Activated naive CD8-positive, alpha-beta T cell treated with anti-CD3 and anti-CD28 coated beads, Interleukin-2, amount 50 U/mL, for 24 hours (primary cell): ENCODE data around the gene KIF2A.

Experiments used
- ATAC-seq: fragments of 150-1000 bp; cut with Tn5 transposase; one replicate; pipeline ENCODE4 v1.10.0; 2021
- DNase-seq: peaks from one replicate; pipeline ENCODE4 v3.0.0; 2021
- H3K27ac Mint-ChIP-seq: one replicate; pipeline ENCODE4 v1.8.0; 2021; ENCODE audit warnings: mild to moderate bottlenecking, mixed read lengths
- H3K27me3 Mint-ChIP-seq: one replicate; pipeline ENCODE4 v1.8.0; 2021; ENCODE audit warnings: mixed read lengths
- H3K36me3 Mint-ChIP-seq: one replicate; pipeline ENCODE4 v1.8.0; 2021; ENCODE audit warnings: low read depth, mixed read lengths
- H3K4me1 Mint-ChIP-seq: one replicate; pipeline ENCODE4 v1.8.0; 2021; ENCODE audit warnings: mixed read lengths
- H3K4me3 Mint-ChIP-seq: one replicate; pipeline ENCODE4 v1.8.0; 2021; ENCODE audit warnings: mild to moderate bottlenecking, moderate library complexity, mixed read lengths
- H3K9me3 Mint-ChIP-seq: one replicate; pipeline ENCODE4 v1.8.0; 2021; ENCODE audit warnings: mixed read lengths

The KIF2A gene

GRCh38 chr5:62327138-62328053, 21.4 kb downstream of the KIF2A start:
- Mint-ChIP-seq H3K4me1 (peaks cover 77% of the 10 kb centered on the region), H3K4me3 (no peak overlapping the region), H3K9me3 (no peaks in the 10 kb centered on the region), H3K27ac (peak overlapping the region; percentile 1), H3K36me3 (peaks cover 32% of the 10 kb centered on the region), H3K27me3 (no peaks in the 10 kb centered on the region)
- ATAC-seq (no peak), DNase-seq (no peak)

- Mint-ChIP-seq H3K27me3 (no peaks in the 10 kb centered on the region), H3K4me3 (no peak overlapping the region), H3K36me3 (peaks cover 35% of the 10 kb centered on the region), H3K27ac (peak overlapping the region; percentile 23), H3K9me3 (no peaks in the 10 kb centered on the region), H3K4me1 (peaks cover 88% of the 10 kb centered on the region)
- DNase-seq, result no peak
- no peak for ATAC-seq
Measured at GRCh38 chr5:62328772-62329491, 22.9 kb downstream of the KIF2A start.

DNA sequence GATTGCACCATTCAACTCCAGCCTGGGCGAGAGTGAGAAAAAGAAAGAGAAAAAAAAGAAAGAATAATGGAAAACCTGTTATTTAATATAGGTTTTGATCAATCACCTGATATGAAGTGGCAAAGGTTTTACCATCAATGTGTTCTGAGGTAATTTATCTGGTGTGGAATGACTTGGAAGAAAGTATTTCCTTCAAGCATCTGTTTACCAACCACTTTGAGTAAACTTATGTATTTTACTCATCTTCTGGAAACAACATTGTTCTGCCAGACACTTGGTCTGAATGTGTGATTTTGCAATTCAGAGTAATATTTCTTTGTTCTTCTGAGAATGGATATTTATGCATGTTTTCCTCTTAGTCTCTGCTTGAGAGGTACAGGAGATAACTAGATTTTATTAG, 24.3 kb downstream of the KIF2A start:
- Mint-ChIP-seq H3K9me3 (no peaks in the 10 kb centered on the region), H3K36me3 (peaks cover 28% of the 10 kb centered on the region), H3K27ac (no peak overlapping the region), H3K4me3 (no peak overlapping the region), H3K4me1 (peaks cover 80% of the 10 kb centered on the region), H3K27me3 (no peaks in the 10 kb centered on the region)
- DNase-seq, result no peak
- no peak for ATAC-seq

DNA sequence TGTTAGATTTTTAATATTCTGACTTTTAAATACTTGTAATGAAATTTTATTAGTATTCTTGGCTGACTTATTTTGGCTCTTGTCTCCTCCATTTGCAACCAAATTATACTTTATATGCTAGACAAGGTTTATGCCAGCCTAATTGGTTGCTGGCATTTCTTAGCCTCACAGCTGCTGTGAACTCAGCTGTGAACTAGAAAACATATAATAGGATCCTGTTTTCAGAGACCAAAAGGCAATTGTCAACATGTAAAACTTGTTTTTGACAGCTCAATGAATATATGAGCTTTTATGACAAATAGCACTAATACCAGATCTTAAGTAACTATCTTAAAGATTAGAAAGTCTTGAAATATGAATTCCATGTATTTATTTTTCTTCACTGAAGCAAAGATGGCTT, 25.9 kb downstream of the KIF2A start:
- no peaks in the 10 kb centered on the region for H3K9me3 Mint-ChIP-seq
- peaks cover 21% of the 10 kb centered on the region for H3K36me3 Mint-ChIP-seq
- no peak overlapping the region for H3K4me3 Mint-ChIP-seq

GRCh38 chr5:62333250-62333794, 27.3 kb downstream of the KIF2A start:
- peaks cover 60% of the 10 kb centered on the region for H3K4me1 Mint-ChIP-seq
- H3K36me3 Mint-ChIP-seq, result peaks cover 24% of the 10 kb centered on the region
- H3K27ac Mint-ChIP-seq, result no peak overlapping the region
- no peak overlapping the region for H3K4me3 Mint-ChIP-seq
- ATAC-seq (no peak), DNase-seq (no peak)
- no peaks in the 10 kb centered on the region for H3K9me3 Mint-ChIP-seq
- H3K27me3 Mint-ChIP-seq, result no peaks in the 10 kb centered on the region

More for the DNA sequence above, 25.9 kb downstream of the KIF2A start:
- Mint-ChIP-seq H3K4me1 (peaks cover 69% of the 10 kb centered on the region), H3K27me3 (no peaks in the 10 kb centered on the region), H3K27ac (no peak overlapping the region)
- ATAC-seq, result no peak
- DNase-seq, result no peak

- ATAC-seq (no peak), DNase-seq (no peak)
- H3K9me3 Mint-ChIP-seq, result no peaks in the 10 kb centered on the region
- H3K27me3 Mint-ChIP-seq, result no peaks in the 10 kb centered on the region
- no peak overlapping the region for H3K4me3 Mint-ChIP-seq
- peak overlapping the region; percentile 59 for H3K27ac Mint-ChIP-seq
- H3K36me3 Mint-ChIP-seq, result peaks cover 27% of the 10 kb centered on the region
- peaks cover 58% of the 10 kb centered on the region for H3K4me1 Mint-ChIP-seq
Measured at GRCh38 chr5:62334082-62334481, 28.1 kb downstream of the KIF2A start.

DNA sequence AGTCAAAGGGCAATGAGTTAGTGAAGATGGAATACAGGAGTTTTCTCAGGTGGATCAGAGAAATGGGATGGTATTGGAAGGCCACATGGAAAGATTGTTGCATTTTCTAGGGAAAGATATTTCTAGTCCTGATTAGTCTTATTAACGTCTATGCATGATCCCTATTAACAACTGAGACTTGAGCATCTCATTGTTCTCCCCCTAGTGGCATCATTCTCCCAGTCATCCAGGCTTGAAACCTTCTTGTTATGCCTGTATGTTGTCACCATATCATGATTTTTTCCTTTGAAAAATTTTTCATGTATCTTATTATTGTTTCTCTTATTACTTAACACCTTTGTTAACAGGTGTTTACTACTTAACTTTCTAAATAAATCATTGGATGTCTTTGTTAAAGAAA, 34.4 kb downstream of the KIF2A start:
- Mint-ChIP-seq H3K36me3 (peaks cover 31% of the 10 kb centered on the region), H3K27ac (no peak overlapping the region), H3K9me3 (no peaks in the 10 kb centered on the region), H3K4me1 (peaks cover 58% of the 10 kb centered on the region), H3K27me3 (no peaks in the 10 kb centered on the region), H3K4me3 (no peak overlapping the region)
- no peak for DNase-seq
- ATAC-seq, result no peak

DNA sequence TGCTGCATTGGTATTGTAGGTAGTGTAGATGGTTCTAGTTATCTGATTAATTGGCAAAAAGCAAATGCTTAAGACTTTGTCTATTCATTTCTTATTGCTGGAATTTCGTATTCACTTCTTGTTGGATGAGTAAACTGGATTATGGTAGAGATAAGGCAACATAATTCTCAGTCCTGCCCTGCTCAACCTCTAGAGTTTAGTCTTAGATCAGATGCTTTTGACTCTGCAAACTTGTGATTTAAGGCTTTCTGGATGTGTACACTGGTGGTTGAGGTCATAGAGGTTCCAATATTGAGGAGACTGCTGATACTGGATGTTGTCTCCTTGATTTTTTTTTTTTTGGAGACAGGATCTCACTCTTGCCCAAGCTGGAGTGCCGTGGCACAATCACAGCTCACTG, 35.0 kb downstream of the KIF2A start:
- ATAC-seq (no peak), DNase-seq (no peak)
- Mint-ChIP-seq H3K36me3 (peaks cover 29% of the 10 kb centered on the region), H3K4me1 (peaks cover 56% of the 10 kb centered on the region), H3K27ac (peak overlapping the region; percentile 77), H3K4me3 (no peak overlapping the region), H3K27me3 (no peaks in the 10 kb centered on the region), H3K9me3 (no peaks in the 10 kb centered on the region)

DNA sequence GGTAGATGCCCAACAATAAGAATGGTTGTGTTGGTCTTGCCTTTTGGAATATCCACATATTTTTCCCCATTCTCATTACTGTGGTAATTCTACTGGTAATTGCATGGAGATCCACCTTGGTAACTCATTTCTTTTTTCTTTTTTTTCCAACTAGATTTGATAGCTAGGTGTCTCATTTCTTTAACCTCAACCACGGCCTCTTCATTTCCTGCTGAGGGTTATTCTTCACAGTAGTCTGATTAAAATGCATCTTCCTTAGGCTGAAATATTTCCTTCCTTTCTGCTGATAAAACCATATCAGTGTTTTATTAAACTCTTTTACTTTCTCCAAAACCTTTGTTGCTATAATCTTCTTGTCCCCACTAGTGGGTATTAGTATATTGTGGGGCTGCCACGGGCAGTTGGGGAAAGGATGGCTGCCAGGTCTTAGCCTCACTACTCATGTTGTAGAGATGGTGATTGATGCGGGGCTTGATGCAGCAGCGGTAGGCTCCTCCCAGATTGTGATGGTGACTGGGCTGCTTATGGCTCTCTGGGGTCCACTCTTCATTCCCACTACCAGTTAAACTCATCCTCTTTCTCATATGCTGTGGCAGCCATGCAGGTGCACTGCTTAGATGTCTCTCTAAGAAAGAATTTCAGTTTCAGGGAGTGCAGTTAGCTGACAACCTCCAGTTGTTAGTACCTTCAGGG, 35.9 kb downstream of the KIF2A start:
- no peak for DNase-seq
- H3K4me1 Mint-ChIP-seq, result peaks cover 56% of the 10 kb centered on the region

GRCh38 chr5:62342476-62342837, 36.5 kb downstream of the KIF2A start:
- no peak for ATAC-seq
- Mint-ChIP-seq H3K9me3 (no peaks in the 10 kb centered on the region), H3K27ac (peak overlapping the region; percentile 77), H3K27me3 (no peaks in the 10 kb centered on the region), H3K4me3 (no peak overlapping the region), H3K4me1 (peaks cover 56% of the 10 kb centered on the region), H3K36me3 (peaks cover 32% of the 10 kb centered on the region)
- no peak for DNase-seq

More for the DNA sequence above, 35.9 kb downstream of the KIF2A start:
- H3K27ac Mint-ChIP-seq, result peak overlapping the region; percentile 77
- H3K4me3 Mint-ChIP-seq, result peak overlapping the region; percentile 53
- H3K9me3 Mint-ChIP-seq, result no peaks in the 10 kb centered on the region
- no peaks in the 10 kb centered on the region for H3K27me3 Mint-ChIP-seq
- H3K36me3 Mint-ChIP-seq, result peaks cover 31% of the 10 kb centered on the region
- ATAC-seq, result peak; percentile 52

- peak overlapping the region; percentile 37 for H3K27ac Mint-ChIP-seq
- DNase-seq (no peak), ATAC-seq (no peak)
- H3K36me3 Mint-ChIP-seq, result peaks cover 34% of the 10 kb centered on the region
- no peaks in the 10 kb centered on the region for H3K9me3 Mint-ChIP-seq
- H3K27me3 Mint-ChIP-seq, result no peaks in the 10 kb centered on the region
- peaks cover 56% of the 10 kb centered on the region for H3K4me1 Mint-ChIP-seq
- no peak overlapping the region for H3K4me3 Mint-ChIP-seq
Measured at GRCh38 chr5:62343428-62343827, 37.4 kb downstream of the KIF2A start.

DNA sequence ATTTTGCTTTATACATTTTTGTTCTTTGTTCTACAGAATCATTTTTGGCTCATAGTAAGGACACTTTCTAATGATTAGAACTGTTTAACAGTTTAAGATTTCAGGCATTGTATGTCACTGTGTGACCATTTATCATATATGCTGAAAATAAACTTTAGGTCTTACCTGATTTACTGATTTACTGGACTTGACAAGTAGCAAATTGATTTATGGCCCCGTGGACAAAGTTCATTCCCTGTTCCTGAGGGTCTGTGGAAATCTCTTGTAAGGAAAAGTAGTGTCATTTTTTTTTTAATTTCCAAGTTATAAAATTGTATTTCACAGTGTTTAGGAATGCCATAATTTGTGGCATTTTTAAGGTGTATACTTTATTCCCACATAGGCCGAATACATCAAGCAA, 40.7 kb downstream of the KIF2A start:
- no peaks in the 10 kb centered on the region for H3K27me3 Mint-ChIP-seq
- H3K36me3 Mint-ChIP-seq, result peaks cover 39% of the 10 kb centered on the region
- H3K27ac Mint-ChIP-seq, result peak overlapping the region; percentile 13
- H3K4me1 Mint-ChIP-seq, result peaks cover 34% of the 10 kb centered on the region
- no peak for DNase-seq
- no peaks in the 10 kb centered on the region for H3K9me3 Mint-ChIP-seq
- H3K4me3 Mint-ChIP-seq, result no peak overlapping the region
- no peak for ATAC-seq

GRCh38 chr5:62347928-62348327, 41.9 kb downstream of the KIF2A start:
- Mint-ChIP-seq H3K4me1 (peaks cover 23% of the 10 kb centered on the region), H3K9me3 (no peaks in the 10 kb centered on the region), H3K4me3 (no peak overlapping the region), H3K27ac (peak overlapping the region; percentile 13), H3K27me3 (no peaks in the 10 kb centered on the region), H3K36me3 (peaks cover 41% of the 10 kb centered on the region)
- no peak for ATAC-seq
- DNase-seq, result no peak

DNA sequence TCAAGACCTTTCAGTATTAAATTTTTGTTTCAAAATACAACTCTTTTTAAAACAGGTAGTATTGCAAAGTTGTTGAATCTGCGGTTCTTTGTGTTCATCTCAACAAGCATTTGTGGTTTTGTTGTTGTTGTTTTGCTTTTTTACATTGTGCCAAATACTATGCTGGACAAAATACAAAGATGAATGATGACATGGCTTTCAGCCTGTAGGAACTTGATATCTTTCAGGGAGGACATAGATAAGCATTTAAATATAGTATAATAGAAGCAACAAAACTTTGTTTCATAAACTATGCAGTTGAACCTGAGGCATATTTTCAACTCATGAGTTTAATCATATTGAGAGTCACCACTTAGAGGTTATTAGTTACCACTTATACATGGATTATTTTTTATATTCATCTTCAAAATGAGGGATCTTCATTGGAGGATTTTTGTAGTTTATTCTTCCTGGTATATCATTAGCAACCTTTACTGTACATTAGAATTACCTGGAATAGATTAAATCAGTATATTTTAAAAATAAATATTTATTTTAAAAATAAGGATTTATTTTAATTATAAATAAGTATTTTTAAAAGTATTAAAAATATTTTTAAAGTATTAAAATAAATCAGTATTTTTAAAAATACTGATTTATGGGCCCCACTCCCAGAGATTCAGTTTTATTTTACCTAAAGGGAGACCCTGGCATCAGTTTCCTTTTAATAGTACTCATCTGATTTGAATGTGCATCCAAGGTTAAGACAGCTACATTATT, 42.9 kb downstream of the KIF2A start:
- H3K27ac Mint-ChIP-seq, result no peak overlapping the region
- no peak for DNase-seq
- ATAC-seq, result no peak
- H3K4me3 Mint-ChIP-seq, result no peak overlapping the region
- peaks cover 16% of the 10 kb centered on the region for H3K4me1 Mint-ChIP-seq
- H3K27me3 Mint-ChIP-seq, result no peaks in the 10 kb centered on the region
- no peaks in the 10 kb centered on the region for H3K9me3 Mint-ChIP-seq
- peaks cover 40% of the 10 kb centered on the region for H3K36me3 Mint-ChIP-seq
